Measurements from ENCODE around the gene PRDM7.
"Not testable (repeated sequence)": the region's sequence is repeated elsewhere in the genome, so short reads cannot be mapped to it uniquely, and the experiment has no call there.

PRDM7 gene

DNA sequence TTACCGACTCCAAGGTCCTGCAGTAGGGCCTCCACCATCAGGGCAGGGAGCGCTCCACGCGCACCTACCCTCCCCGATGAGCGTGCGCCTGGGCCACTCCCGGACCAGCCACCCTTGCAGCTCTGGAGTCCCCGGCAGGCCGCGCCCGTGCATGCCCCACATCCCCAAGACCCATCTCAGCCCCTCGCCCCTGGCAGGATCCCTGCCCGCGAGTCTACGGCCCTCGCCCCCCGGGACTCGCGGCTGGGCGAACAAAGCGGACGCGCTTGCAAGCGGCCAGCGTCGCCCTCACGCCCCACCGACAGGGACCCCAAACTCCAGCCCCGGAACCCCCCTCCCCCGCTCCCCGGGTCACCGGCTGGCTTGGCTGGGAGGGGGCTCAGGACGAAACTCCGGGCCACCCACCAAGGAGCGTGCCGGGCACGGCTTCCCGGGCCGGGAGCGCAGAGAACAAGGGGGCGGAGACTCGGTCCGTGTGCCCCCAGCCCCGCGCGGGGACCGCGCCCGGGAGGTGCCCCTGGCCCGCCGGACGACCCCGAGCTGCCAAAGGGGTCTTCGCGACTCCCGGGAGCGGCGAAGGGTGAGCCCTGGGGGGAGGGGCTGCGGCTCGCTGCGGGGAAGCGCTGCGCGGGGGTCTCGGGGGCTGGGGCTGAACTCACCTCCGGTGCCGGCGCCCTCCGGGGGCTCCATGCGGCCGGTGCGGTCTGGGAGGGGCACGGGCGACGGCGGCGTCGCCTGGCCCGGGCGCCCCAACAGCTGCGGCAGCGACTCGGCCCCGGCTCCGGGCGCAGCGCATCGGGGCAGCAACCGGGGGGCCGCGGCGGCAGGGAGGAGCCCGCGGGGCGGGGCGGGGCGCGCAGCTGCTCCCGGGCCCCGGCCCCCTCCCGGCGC is 58.2 kb downstream of the PRDM7 start, which contains the start of gene DBNDD1:
Gene DBNDD1 (minus strand): TSS at position 805 of the 891 bp plus-strand sequence. CDS start 115 bp downstream, at position 690.
- DNase-seq (ENCODE audit: low read depth, low spot score): no peak
- peak within 1 kb of the TSS; percentile 69 for H3K27ac ChIP-seq

DNA sequence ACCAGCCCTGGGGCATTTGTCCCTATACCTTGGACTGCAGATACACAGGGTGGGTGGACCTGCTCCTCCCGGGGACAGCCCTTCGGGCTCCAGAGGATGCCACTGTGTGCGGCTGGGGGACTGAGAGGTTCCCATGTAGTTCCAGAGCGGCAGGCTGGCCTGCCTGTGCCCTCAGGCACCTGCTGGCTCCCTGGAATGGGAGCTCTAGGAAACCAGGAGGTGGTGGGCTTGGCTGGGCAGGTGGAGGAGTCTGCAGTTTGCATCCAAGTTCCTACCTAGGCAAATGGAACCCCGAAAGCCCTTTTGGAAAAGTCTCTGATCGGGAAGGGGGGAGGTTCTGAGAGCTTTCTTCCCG is 58.9 kb downstream of the PRDM7 start:
- no peak for DNase-seq (ENCODE audit: low read depth, low spot score)
- H3K27ac ChIP-seq: no peak overlapping the region

DNA sequence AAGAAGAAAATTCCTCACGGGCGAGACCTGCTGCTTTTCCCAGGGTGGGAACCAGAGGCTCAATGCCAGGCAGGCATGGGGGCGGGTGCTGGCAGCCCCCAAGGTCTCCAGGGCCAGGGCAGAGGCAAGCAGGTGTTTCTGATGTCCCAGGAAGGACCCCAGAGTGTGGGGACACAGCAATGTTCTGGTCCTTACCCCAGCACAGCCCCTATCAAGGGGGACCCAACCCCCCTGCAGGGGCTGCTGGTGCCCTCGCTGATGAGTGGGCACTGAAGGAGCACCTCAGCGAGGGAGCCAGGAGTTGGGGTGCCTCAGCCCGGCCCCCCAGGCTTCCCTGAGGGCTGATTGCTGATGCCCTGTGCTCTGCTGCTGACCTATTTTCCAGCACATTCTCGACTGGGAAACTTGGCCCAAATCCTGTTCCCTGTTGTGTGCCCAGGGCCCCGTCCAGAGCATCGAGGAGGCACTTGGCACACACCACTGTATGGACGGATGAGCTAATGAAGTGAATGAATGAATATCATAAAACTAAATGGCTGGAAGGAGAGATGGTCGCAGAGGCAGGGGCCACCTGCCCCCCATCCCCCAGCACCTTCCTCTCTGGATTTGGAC is 60.7 kb downstream of the PRDM7 start:
- H3K27ac ChIP-seq: no peak overlapping the region
- DNase-seq (ENCODE audit: low read depth, low spot score): no peak

DNA sequence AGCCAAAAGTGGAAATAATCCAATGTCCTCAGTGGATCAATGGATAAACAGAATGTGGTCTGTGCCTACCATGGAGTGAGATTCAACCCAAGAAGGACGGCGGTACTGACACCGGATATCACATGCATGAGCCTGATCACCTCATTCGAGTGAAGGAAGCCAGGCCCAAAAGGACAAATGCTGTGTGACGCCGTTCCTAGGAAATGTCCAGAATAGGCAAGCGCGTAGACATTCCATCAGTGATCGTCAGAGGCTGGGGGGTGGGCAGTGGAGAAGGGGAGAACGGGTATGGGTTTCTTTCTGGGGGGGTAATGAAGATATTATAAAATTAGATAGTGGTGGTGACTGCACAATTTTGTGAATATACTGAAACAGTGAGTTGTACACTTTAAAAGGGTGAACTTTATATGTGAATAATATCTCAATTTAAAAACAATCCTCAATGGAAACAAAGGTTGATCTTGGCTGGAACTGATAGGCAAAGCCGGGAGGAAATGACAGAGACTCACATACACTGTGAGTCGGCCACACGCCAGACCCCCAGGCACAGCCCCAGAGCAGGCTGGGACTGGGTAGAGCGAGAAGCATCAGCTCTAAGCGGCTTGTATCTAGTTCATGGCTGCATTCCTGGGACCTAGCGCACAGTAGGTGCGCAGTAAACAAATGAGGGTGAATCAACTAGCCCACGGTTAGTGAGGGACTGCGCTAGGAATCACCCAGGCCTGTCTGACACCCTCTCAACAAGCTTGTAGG is 61.4 kb downstream of the PRDM7 start:
- DNase-seq (ENCODE audit: low read depth, low spot score): no peak
- no peak overlapping the region for H3K27ac ChIP-seq

DNA sequence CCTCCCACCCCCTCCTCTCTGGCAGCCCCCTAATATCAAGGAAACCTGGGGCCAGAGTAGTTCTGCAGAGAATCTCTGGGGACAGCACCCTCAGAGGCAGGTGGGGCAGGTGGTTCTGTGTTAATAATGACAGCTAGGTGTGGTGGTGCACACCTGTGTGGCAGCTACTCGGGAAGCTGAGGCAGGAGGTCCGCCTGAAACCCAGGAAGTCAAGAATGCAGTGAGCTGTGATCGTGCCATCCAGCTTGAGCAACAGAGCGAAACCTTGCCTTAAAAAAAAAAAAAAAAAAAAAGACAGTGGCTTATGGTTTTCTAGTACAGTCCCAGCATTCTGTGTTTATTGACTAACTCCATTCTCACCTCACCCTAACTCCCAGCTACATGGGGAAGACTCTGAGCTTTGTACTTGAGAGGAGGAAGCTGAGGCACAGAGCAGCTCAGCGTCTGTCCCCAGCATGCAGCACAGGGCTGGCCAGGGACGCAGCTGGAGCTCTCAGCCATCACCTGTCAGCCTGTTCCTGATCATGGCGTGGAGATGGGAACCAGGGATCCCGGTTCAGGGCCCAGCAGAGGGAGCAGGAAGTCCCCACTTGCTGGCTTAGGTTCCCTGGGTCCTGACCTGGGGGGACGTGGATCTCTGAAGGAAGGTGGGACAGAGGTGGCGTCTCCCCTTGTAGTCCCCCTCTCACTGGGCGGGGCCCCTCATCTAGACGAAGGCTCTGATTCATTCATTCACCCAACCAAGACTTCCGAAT is 64.0 kb downstream of the PRDM7 start:
- no peak overlapping the region for H3K27ac ChIP-seq
- no peak for DNase-seq (ENCODE audit: low read depth, low spot score)

DNA sequence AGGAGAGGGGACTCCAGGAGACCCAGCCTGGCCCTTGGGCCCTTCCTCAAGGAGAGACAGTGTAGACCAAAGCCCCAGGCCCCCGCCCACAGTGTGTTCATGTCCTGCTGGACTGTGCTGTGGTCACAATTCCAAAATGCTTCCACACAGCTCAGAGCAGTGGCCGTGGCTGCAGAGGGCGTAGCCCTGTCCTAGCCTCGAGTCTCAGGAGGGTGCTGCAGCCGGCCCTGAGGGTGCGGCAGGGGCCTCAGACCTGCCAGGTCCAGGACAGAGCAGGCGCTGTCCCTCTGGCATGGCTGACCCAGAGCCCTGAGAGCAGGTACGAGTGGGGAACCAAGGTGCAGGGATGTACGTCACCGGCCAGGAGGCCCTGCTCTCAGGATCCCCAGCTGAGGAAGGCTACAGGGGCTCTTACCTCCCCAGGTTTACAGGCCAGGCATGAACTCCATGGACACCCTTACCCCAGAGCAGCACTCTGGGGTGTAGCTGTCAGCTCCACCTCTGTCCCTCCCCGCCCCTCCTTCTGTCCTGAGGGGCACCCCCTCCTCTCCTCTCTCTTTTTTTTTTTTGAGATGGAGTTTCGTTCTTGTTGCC is 65.1 kb downstream of the PRDM7 start:
- DNase-seq (ENCODE audit: low read depth, low spot score): no peak
- no peak overlapping the region for H3K27ac ChIP-seq

DNA sequence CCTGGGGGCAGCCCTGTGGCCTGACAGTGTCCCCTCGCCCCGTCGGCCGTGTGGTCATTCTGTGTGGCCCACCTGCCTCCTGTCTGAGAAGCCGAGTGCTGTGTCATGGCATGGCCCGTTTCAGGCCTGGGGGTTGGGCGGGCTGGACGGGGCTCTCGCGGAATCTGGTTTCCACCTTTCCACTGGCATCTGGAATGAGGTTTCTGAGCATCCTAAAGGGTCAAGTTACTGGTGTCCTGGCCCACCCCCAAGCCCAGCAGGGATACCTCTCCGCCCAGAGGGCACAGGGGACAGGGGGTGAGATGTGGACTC is 65.7 kb downstream of the PRDM7 start:
- H3K27ac ChIP-seq: no peak overlapping the region
- DNase-seq (ENCODE audit: low read depth, low spot score): no peak

DNA sequence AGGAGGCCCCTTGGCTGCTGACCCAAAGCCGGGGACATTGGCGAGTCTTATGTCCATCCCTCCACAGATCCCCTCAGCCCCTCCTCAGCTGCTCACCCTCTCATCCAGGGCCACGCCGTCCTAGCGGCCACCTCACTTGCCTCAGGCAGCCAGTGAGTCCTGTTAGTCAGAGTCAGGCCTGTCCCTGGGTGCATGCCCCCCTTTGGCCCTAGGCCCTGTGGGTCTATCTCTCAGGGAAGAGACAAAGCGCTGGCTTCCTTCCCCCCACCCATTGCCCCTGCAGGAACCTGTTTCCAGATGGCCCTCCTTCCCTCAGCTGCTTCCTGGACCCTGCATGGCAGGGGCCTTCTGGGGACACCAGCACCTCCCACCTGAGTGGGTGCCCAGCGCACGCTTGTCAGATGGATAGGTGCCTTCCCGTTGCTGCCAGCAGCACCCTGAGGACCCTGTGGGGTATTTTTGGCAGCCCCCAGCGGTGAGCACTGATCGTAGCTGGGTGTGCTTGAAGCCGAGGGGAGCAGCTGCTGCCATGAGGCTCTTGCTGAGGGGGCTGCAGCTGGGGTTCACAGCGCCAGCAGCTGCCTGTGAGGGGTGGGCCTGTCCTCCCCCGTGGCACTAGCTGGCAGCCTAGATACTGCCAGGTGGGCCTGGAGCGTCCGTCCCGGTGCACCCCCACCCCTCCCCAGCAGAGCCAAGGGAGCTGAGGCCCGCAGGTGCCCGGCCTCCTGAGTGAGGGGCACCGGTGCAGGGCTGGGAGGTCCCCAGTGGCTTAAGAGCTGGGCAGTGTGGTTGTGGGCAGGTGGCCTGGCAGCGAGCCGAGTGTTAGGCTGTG is 66.2 kb downstream of the PRDM7 start:
- H3K27ac ChIP-seq: no peak overlapping the region
- no peak for DNase-seq (ENCODE audit: low read depth, low spot score)

DNA sequence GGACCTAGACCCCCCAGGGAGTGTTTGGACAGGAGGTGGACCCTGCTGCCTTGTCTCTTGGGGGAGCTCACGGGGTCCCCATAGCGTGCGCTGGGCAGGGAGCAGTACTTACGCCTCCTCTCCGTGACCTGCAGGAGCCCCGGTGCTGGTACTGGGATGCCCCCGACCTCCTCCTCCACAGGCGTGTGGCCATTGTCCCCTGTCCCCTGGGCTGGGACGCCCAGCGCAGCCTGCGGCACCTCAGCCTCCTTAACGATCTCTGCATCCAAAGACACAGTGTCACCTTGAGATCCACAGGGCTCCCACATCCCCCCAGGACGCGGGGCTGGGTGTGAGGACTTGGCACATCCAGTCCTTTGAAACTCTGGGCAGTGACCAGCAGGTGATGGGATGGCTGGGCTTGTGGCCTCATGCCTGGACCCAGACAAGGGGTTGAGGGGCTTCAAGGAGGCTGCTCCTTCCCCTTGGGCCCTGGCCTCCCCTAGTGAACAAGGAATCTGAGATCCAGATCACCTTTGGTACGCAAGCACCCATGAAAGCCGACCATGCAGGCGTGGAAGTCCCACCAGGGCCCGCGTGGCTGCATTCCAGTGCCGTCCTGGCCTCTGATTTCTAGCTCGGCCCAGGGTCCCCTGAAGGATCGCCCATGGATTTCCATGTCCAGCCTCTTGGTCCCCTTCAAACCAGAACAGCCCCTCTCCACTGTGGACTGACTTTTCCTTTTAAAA is 67.8 kb downstream of the PRDM7 start:
- H3K27ac ChIP-seq: no peak overlapping the region
- no peak for DNase-seq (ENCODE audit: low read depth, low spot score)

DNA sequence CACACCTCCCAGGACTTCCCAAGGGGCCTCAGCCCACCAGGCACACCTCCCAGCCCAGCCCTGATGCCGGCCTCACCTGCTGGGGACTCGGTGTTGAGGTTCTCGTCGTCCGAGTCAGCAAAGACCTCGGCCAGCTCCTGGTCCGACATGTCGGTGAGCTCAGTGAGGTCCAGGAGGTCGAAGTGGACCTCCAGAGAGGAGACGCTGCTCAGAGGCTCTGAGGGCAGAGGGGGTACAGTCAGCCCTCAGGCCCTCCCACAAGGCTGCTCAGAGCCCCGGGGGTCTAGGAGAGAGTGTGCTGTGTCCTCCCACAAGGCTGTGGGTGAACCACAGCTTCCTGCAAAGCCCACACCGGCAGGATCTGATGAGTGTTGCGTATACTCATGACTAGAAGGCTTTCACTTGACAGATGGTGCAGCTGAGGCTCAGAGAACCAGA is 68.4 kb downstream of the PRDM7 start:
- no peak for DNase-seq (ENCODE audit: low read depth, low spot score)

DNA sequence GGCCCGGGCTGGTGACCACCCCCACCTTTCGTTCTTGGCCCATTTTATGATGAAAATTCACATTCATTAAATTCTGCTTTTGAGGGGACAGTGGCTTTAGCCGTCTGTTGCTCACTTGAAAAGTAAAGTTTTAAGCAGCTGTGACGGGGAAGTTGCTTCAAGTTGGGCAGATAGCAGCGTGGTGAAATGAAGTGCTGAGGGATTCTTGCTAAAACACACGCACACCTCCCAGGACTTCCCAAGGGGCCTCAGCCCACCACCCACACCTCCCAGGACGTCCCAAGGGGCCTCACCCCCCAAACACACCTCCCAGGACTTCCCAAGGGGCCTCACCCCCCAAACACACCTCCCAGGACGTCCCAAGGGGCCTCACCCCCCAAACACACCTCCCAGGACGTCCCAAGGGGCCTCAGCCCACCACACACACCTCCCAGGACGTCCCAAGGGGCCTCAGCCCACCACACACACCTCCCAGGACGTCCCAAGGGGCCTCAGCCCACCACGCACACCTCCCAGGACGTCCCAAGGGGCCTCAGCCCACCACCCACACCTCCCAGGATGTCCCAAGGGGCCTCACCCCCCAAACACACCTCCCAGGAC is 69.4 kb downstream of the PRDM7 start:
- H3K27ac ChIP-seq; DNase-seq (ENCODE audit: low read depth, low spot score): not testable (repeated sequence)

More for the DNA sequence above, 68.4 kb downstream of the PRDM7 start:
- H3K27ac ChIP-seq: no peak overlapping the region

DNA sequence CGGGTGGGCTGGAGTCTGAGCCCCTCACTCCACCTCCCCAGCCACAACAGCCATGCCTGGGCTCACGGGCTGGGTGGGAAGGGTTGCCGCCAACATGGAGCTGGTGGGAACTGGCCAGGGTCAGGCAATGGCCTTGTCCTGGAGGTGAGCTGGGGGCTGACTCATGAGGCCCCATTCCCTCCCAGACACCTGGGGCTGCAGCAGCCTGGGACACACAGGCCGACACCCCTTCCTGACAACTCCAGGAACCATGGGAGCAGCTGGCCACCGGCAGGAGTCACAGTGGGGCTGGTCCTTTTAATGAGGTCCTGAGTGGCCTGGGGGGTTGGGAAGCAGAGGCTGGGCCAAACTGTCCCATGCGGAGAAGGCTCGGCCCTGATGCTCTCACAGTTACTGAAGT is 70.1 kb downstream of the PRDM7 start:
- H3K27ac ChIP-seq: no peak overlapping the region
- DNase-seq (ENCODE audit: low read depth, low spot score): no peak
